BJ (cell line): ENCODE measurements around the gene BICC1. TPM values are rescaled to one million over a fixed set of nuclear protein-coding genes. Genes with fewer than 3 reads are reported as not detected.
A peak's percentile ranks its signal among the peaks of the same experiment; 100 is the strongest.

Experiments used
- CTCF ChIA-PET: fragments of 350-600 bp; formaldehyde crosslinking; extraction: SDS; loops from one replicate; lab custom pipeline; 2021; ENCODE audit warnings: antibody characterized with exemption, inconsistent platforms; lab: Yijun Ruan, JAX
- POLR2A ChIA-PET: fragments of 300-600 bp; sonication (Branson Sonifier 250); formaldehyde crosslinking; extraction: SDS; loops from one replicate; lab custom pipeline; 2021; ENCODE audit warnings: antibody characterized with exemption; lab: Charles Lee
- DNase-seq: peaks from one replicate; pipeline ENCODE4 v3.0.0-alpha.2; 2011; ENCODE audit warnings: low read depth
- H3K27me3 ChIP-seq: 2 replicates; pipeline ENCODE4 v1.6.0; 2011; ENCODE audit warnings: low read length; ENCODE audit not compliant: control insufficient read depth, insufficient read depth
- H3K36me3 ChIP-seq: 2 replicates; pipeline ENCODE4 v1.5.1; 2011; ENCODE audit warnings: low read length; ENCODE audit not compliant: control insufficient read depth, insufficient read depth
- H3K4me3 ChIP-seq: 2 replicates; pipeline ENCODE4 v1.5.1; 2011; ENCODE audit warnings: low read depth, mild to moderate bottlenecking, control low read depth, low read length
- CTCF ChIP-seq: IDR thresholded peaks from 2 replicates; pipeline ENCODE4 v1.5.1; 2011; ENCODE audit warnings: low read depth, mild to moderate bottlenecking, control low read depth, inconsistent platforms, low read length, moderate library complexity; ENCODE audit not compliant: insufficient read depth
- polyA plus RNA-seq: library from polyadenylated mRNA; depleted of rRNA; stranded (reverse); fragments of >200 nt; gene quantifications from 2 replicates; pipeline ENCODE4 v1.2.3, GENCODE V29; 2011

The BICC1 gene
- polyA plus RNA-seq, 1 experiment, result 27.0 TPM

DNA sequence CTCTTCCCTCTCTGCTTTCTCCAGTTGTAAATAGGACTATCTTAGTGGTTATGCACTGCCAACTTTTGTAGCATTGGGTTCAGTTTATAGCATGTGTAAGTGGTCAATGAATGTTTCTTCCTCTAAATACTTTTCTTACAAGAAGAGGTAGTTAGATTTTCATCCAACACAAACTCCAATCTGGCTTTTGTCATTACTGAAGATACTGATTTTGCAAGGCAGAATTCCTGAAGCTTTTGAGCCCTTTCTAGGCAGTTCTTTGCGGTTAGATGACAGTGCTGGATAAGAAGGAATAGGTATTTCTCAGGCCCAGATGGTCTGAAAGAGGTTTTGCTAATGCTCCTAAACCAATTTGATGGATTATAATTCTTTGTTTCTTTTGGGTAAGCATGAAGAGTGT is 60.5 kb downstream of the BICC1 start:
- DNase-seq, result no peak
- CTCF ChIA-PET, result no interaction called here
- Histone ChIP-seq H3K36me3 (0 out of 2 replicates have a peak, but pooled peaks cover 1% of the 10 kb centered on the region), H3K4me3 (no peak overlapping the region), H3K27me3 (no peaks in the 10 kb centered on the region)
- POLR2A ChIA-PET, result no interaction called here
- TF ChIP-seq CTCF, result no peak

DNA sequence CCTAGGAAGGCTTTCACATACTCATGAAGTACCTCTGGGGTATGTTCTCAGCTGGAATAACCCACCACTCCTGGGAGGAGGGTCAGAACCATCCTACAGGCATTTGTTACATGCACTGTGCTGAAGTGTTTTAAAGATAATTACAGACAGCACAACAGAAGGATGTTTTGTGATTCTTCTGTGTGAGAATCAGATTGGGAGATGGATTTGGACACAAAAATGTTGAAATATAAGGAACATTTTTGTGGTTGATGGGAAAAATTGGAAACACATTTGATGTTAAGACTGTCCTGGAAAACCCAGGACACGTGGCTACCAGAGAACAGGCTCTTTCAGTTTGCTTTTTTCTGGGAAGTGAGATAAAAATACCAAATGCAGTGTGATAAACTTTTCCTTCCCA is 61.4 kb downstream of the BICC1 start:
- ChIA-PET CTCF (interaction anchor here (0.6 to 1.4 kb wide), 4 partner anchors 13 to 64 kb away, joined by 3 to 8 read pairs (median 3); no protein-coding TSS in a partner anchor), POLR2A (no interaction called here)
- Histone ChIP-seq H3K4me3 (no peak overlapping the region), H3K36me3 (peaks cover 2% of the 10 kb centered on the region; the same call in 1 of the 2 replicates), H3K27me3 (no peaks in the 10 kb centered on the region)
- TF ChIP-seq CTCF, result no peak
- peak; percentile 51 for DNase-seq

- no peak for TF ChIP-seq CTCF
- no peak overlapping the region for H3K4me3 ChIP-seq
- CTCF ChIA-PET, result no interaction called here
- no peaks in the 10 kb centered on the region for H3K27me3 ChIP-seq
- H3K36me3 ChIP-seq, result peaks cover 2% of the 10 kb centered on the region; the same call in 1 of the 2 replicates
- POLR2A ChIA-PET, result no interaction called here
- no peak for DNase-seq
Measured at GRCh38 chr10:58575491-58575890, 62.8 kb downstream of the BICC1 start.

GRCh38 chr10:58576751-58577436 is 64.2 kb downstream of the BICC1 start:
- ChIA-PET CTCF (interaction anchor here (1.2 kb wide), 1 partner anchor 10 kb away, joined by 3 read pairs; no protein-coding TSS in a partner anchor), POLR2A (no interaction called here)
- peak; percentile 29 for DNase-seq
- H3K27me3 ChIP-seq, result no peaks in the 10 kb centered on the region
- no peak for TF ChIP-seq CTCF
- H3K4me3 ChIP-seq, result no peak overlapping the region
- peaks cover 2% of the 10 kb centered on the region; the same call in 1 of the 2 replicates for H3K36me3 ChIP-seq

- ChIA-PET CTCF (no interaction called here), POLR2A (no interaction called here)
- Histone ChIP-seq H3K36me3 (peaks cover 2% of the 10 kb centered on the region; the same call in 1 of the 2 replicates), H3K27me3 (no peaks in the 10 kb centered on the region), H3K4me3 (no peak overlapping the region)
- peak; percentile 44 for DNase-seq
- TF ChIP-seq CTCF, result no peak
Measured at GRCh38 chr10:58577437-58577777, 64.7 kb downstream of the BICC1 start.
